ENCODE measurements around the gene SLC35F2. TPM values are rescaled to one million over a fixed set of nuclear protein-coding genes. Genes with fewer than 3 reads are reported as not detected.

SLC35F2 gene
- total RNA-seq, 1 donor: 14.7 TPM

DNA sequence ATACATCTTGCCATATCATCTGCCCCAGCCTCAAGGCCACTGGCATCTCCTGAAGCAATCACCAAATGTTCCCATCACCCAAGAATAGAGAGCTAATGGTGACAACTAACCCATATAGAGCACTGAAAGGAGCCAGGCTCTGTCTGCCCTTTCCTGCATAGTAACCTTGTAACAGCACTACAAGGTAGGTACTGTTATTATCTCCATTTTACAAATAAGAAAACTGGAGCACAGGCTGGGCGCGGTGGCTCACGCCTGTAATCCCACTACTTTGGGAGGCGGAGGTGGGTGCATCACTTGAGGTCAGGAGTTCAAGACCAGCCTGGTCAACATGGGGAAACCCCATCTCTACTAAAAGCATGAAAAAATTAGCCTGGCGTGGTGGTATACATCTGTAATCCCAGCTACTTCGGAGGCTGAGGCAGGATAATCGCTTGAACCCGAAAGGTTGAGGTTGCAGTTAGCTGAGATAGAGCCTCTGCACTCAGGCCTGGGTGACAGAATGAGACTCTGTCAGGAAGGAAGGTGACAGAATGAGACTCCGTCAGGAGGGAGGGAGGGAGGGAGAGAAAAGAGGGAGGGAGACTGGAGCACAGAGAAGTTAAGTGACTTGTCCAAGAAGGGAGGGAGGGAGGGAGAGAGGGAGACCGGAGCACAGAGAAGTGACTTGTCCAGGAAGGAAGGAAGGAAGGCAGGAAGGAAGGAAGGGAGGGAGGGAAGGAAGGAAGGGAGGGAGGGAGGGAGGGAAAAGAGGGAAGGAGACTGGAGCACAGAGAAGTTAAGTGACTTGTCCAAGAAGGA lies 2.2 kb downstream of the SLC35F2 start:
- TF ChIP-seq, protein P1, sequence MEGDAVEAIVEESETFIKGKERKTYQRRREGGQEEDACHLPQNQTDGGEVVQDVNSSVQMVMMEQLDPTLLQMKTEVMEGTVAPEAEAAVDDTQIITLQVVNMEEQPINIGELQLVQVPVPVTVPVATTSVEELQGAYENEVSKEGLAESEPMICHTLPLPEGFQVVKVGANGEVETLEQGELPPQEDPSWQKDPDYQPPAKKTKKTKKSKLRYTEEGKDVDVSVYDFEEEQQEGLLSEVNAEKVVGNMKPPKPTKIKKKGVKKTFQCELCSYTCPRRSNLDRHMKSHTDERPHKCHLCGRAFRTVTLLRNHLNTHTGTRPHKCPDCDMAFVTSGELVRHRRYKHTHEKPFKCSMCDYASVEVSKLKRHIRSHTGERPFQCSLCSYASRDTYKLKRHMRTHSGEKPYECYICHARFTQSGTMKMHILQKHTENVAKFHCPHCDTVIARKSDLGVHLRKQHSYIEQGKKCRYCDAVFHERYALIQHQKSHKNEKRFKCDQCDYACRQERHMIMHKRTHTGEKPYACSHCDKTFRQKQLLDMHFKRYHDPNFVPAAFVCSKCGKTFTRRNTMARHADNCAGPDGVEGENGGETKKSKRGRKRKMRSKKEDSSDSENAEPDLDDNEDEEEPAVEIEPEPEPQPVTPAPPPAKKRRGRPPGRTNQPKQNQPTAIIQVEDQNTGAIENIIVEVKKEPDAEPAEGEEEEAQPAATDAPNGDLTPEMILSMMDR (IDR thresholded peaks at IDR 0.05; ENCODE audit: insufficient read depth, low read depth, low read length): no peak
- H3K4me3 ChIP-seq (ENCODE audit: low read depth, low read length): no peak overlapping the region
- DNase-seq (ENCODE audit: low read depth): no peak

DNA sequence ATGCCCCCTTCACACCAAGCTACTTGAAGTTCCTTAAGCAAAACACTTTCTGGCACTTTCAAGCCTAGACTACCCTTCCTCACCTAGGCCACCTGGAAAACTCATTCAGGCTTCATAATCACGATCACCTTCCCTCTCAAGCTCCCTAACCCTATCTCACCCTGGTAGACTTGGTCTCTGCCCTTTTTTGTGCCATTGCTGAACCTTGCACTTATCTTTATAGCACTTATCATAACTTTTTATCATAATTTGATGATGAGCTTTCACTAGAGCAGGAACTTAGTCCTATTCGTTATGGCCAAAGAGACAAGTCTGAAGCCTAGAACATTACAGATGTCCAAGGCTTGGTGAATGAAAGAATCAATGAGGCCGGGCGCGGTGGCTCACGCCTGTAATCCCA lies 5.5 kb downstream of the SLC35F2 start:
- TF ChIP-seq, protein P1 (IDR thresholded peaks at IDR 0.05; ENCODE audit: insufficient read depth, low read depth, low read length): no peak
- no peak overlapping the region for H3K4me3 ChIP-seq (ENCODE audit: low read depth, low read length)
- DNase-seq (ENCODE audit: low read depth): no peak

DNA sequence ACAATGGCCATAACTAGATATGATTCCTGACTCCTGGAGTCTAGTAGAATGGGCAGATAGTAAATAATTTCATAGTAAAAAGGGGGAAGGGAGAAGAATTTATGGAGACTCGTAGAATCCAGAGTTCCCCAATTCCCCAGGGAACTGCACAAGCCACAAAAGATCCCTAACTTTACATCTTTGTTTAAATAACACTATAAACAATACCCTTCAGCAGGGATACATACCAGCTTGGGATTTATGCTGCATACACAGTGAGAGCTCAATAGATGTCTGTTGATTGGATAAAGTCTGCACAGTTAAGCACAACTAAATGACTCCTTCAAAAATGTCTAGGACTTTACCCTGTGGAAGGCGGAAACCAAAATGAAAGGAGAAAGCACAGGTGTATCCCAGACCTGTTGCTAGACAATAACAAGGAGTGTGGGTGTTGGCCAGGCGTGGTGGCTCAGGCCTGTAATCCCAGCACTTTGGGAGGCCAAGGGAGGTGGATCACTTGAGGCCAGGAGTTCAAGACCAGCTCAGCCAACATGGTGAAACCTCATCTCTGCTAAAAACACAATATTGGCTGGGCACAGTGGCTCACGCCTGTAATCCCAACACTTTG lies 6.8 kb downstream of the SLC35F2 start:
- TF ChIP-seq, protein P1 (IDR thresholded peaks at IDR 0.05; ENCODE audit: insufficient read depth, low read depth, low read length): no peak
- H3K4me3 ChIP-seq (ENCODE audit: low read depth, low read length): no peak overlapping the region
- peak; percentile 22 for DNase-seq (ENCODE audit: low read depth)

DNA sequence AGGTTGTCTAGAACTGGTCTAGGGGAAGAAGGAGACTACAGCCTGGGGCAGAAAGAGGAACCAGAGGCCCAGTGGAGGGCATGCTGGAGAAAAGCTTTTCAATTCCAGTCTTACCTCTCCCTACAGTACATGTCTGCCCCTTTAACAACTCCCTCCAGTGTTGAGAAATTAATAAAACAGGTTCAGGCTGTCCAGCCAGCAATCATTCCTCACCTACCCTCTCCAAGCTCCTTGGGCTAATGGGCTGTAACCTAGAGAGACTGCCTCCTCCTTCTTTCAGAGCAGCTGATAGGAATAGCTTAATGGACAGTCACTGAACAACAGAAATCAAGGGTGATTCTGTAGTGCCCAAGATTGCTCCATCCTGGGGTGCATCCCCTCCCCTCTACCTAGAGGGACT lies 8.8 kb downstream of the SLC35F2 start:
- no peak for DNase-seq (ENCODE audit: low read depth)
- TF ChIP-seq, protein P1 (IDR thresholded peaks at IDR 0.05; ENCODE audit: insufficient read depth, low read depth, low read length): no peak
- no peak overlapping the region for H3K4me3 ChIP-seq (ENCODE audit: low read depth, low read length)

DNA sequence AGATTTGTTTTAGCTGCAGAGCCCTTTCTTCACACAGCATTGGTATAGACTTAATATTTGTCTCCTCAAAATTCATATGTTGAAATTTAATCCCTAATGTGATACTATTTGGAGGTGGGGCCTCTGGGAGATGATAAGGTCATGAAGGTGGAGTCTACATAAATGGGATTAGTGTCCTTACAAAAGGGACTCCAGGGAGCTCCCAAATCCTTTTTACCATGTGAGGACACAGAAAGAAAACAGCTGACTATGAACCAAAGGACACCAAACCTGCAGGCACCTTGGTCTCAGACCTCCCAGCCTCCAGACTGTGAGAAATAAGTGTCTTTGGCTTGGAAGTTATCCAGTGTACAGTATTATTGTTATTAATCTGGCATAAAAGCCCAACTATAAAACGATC lies 10.2 kb downstream of the SLC35F2 start:
- TF ChIP-seq, protein P1 (IDR thresholded peaks at IDR 0.05; ENCODE audit: insufficient read depth, low read depth, low read length): no peak
- DNase-seq (ENCODE audit: low read depth): no peak
- no peak overlapping the region for H3K4me3 ChIP-seq (ENCODE audit: low read depth, low read length)

DNA sequence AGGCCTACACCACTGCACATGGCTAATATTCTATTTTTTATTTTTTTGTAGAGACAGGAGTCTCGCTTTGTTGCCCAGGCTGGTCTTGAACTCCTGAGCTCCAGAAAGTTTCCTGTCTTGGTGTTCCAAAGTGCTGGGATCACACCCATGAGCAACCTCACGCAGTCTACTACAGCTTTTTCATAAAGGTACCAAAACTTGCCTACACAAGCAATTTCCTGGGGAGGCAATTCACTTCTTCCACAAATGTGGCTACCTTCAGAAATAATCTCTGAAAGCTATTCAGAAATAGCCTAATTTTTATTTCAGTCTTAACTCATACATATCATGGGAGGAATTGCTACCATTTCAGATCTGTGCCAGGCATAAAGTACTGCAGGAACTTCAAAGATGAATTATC lies 11.4 kb downstream of the SLC35F2 start:
- no peak for DNase-seq (ENCODE audit: low read depth)
- TF ChIP-seq, protein P1 (IDR thresholded peaks at IDR 0.05; ENCODE audit: insufficient read depth, low read depth, low read length): no peak
- H3K4me3 ChIP-seq (ENCODE audit: low read depth, low read length): no peak overlapping the region

All from fibroblast of villous mesenchyme (primary cell).